Adrenal gland (tissue), 12 donors: ENCODE measurements around the gene NDUFS6. TPM values are rescaled to one million over a fixed set of nuclear protein-coding genes. Genes with fewer than 3 reads are reported as not detected.

ENCODE experiments used
- DNase-seq, 7 donors: peaks; one replicate each; pipeline ENCODE4 v3.0.0-alpha.2; 2019 to 2020
- H3K27ac ChIP-seq, 5 donors: fragments of 200-600 bp; sonication (generic) in 4 of 5; 1 replicate in 3 of 5; 2 replicates in 2 of 5; pipeline versions ENCODE4 v1.5.1 to v1.8.0; 2016 to 2020; ENCODE audit warnings: mild to moderate bottlenecking in 1 of 5
- H3K27me3 ChIP-seq: fragments of 200-600 bp; 2 replicates; pipeline ENCODE4 v1.8.0; 2021
- H3K36me3 ChIP-seq, 2 donors: fragments of 200-600 bp; replicated peaks in 1 of 2; 1 replicate in 1 of 2; 2 replicates in 1 of 2; pipeline versions ENCODE4 v1.5.1 to v1.8.0; 2018 to 2022
- H3K4me1 ChIP-seq, 2 donors: fragments of 200-600 bp; replicated peaks in 1 of 2; 1 replicate in 1 of 2; 2 replicates in 1 of 2; pipeline versions ENCODE4 v1.5.1 to v1.8.0; 2018 to 2021
- H3K4me3 ChIP-seq, 4 donors: fragments of 200-600 bp; sonication (generic) in 3 of 4; one replicate each; pipeline ENCODE4 v1.5.1; 2016 to 2018
- H3K9me3 ChIP-seq, 3 donors: fragments of 200-600 bp; sonication (generic) in 1 of 3; replicated peaks in 1 of 3; 1 replicate in 2 of 3; 2 replicates in 1 of 3; pipeline versions ENCODE4 v1.5.1 to v1.8.0; 2016 to 2021
- POLR2A ChIP-seq, 2 donors: fragments of 450-650 bp; IDR thresholded peaks; one replicate each; pipeline ENCODE4 v1.6.1; 2017; ENCODE audit warnings: antibody characterized with exemption in 2 of 2, mild to moderate bottlenecking in 2 of 2, moderate library complexity in 1 of 2
- WGBS, 4 donors: extraction: QIAGEN DNeasy Blood & Tissue Kit in 2 of 4; methylation state at CpG; one replicate each; pipeline versions ENCODE4 v1.1.5 to v1.1.7; 2013 to 2017; 5-methylcytosine and 5-hydroxymethylcytosine counted together
- intact Hi-C, 2 donors: fragments of 100-400 bp; cut with DNase I; formaldehyde crosslinking; loops; one replicate each; pipeline versions ENCODE4 v1.14.1 to v1.15.0; 2022 to 2023
- polyA plus RNA-seq, 3 donors: library from polyadenylated mRNA; stranded (reverse); fragments of 200-250 nt in 2 of 3; fragments of 350-450 nt in 1 of 3; fragmentation: Illumina TruSeq in 1 of 3; extraction: RNeasy Lipid Tissue Mini Kit (QIAGEN cat#74804) in 1 of 3; gene quantifications; one replicate each; pipeline ENCODE4 v1.2.3, GENCODE V29; 2013 to 2014
- total RNA-seq, 9 donors: library from RNA; depleted of rRNA in 4 of 9; stranded (reverse); fragments of >200 nt in 4 of 9; fragments of 120-200 nt in 1 of 9; fragmentation: NEBNext Ultra II Directional in 1 of 9; extraction: Animal tissue kit (Norgen Biotek cat#: 25700) in 1 of 9; gene quantifications; one replicate each; pipeline versions ENCODE4 v1.1.0 to v1.2.4, GENCODE V29; 2013 to 2023
- TF ChIP-seq, protein P1 (sequence below), 6 experiments: fragments of 450-650 bp in 4 of 6; fragments of 200-600 bp in 2 of 6; sonication (generic) in 1 of 6; IDR thresholded peaks; 1 replicate in 5 of 6; 2 replicates in 1 of 6; pipeline versions ENCODE4 v1.5.1 to v1.8.0; 2016 to 2021; ENCODE audit warnings: antibody characterized with exemption in 6 of 6, mild to moderate bottlenecking in 2 of 6, moderate library complexity in 1 of 6
- donor health status: healthy with polysubstance abuse.
- donor health status: Bipolar disorder and iron deficiency.
- donor health status: DM: yes; HTN: yes; CAD: no.
- donor health status: DM: no; HTN: no; CAD: no.
- donor health status: DM: no; HTN: no; CAD: no.
- donor health status: DM: yes; HTN: yes; CAD: no.

Gene NDUFS6
- total and polyA plus RNA-seq, 12 donors = 23.3 to 75.8 (median 37.9) TPM

DNA sequence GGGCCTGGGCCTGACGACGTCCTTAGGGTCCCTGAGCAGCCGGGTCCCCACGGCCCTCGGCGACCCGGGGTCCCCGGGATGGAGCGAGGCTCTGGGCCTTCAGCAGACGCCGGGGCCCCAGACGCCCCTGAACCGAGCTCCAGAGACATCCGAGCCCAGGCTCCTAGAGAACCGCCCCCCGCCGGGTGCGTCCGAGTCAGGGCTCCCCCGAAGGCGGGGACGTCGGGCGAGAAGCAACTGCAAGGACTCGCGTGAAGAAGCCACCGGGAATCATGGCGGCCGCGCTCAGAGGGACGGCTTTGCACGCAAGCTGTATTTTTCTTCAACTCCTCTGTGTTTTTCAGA lies 56.0 kb downstream of the NDUFS6 start:
- WGBS, 4 donors = 64 to 92% (median 88%) methylated on average over 20 to 32 of the region's 32 CpGs
- H3K27me3 ChIP-seq = peaks cover 18% of the 10 kb centered on the region
- no peak for DNase-seq
- H3K4me3 ChIP-seq = no peak overlapping the region
- H3K36me3 ChIP-seq = no peaks in the 10 kb centered on the region
- H3K27ac ChIP-seq = no peak overlapping the region
- TF ChIP-seq, protein P1, sequence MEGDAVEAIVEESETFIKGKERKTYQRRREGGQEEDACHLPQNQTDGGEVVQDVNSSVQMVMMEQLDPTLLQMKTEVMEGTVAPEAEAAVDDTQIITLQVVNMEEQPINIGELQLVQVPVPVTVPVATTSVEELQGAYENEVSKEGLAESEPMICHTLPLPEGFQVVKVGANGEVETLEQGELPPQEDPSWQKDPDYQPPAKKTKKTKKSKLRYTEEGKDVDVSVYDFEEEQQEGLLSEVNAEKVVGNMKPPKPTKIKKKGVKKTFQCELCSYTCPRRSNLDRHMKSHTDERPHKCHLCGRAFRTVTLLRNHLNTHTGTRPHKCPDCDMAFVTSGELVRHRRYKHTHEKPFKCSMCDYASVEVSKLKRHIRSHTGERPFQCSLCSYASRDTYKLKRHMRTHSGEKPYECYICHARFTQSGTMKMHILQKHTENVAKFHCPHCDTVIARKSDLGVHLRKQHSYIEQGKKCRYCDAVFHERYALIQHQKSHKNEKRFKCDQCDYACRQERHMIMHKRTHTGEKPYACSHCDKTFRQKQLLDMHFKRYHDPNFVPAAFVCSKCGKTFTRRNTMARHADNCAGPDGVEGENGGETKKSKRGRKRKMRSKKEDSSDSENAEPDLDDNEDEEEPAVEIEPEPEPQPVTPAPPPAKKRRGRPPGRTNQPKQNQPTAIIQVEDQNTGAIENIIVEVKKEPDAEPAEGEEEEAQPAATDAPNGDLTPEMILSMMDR (IDR thresholded peaks at IDR 0.05) = no peak
- no peak for TF ChIP-seq POLR2A (IDR thresholded peaks at IDR 0.05)
- H3K4me1 ChIP-seq = no peaks in the 10 kb centered on the region
- intact Hi-C loops = no loop called here
- no peaks in the 10 kb centered on the region for H3K9me3 ChIP-seq

DNA sequence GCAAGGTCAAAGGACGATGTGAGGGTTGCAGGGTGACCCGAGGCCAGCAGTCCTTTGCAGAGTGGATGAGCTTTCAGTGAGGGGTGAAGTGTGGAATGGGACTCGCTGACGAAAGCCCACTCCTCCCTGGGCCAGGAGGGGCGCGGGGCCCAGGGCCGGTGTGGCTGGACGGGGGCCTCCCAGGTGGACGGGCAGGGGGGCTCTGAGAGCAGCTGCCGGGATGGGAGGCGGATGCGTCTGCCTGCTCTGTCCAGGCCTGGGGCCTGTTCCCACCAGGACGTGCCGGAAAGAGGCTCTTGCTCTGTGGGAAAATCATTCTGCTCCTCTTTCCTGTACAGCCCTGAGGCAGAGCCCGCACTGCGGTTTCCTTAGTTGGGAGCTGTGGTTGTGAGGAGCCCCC lies 57.2 kb downstream of the NDUFS6 start:
- H3K27me3 ChIP-seq = peaks cover 18% of the 10 kb centered on the region
- DNase-seq = no peak
- no peak overlapping the region for H3K4me3 ChIP-seq
- WGBS, 4 donors = 90 to 92% (median 91%) methylated on average over 11 to 16 of the region's 16 CpGs
- no peaks in the 10 kb centered on the region for H3K4me1 ChIP-seq
- H3K9me3 ChIP-seq = no peaks in the 10 kb centered on the region
- TF ChIP-seq, protein P1 (IDR thresholded peaks at IDR 0.05) = no peak
- no peak for TF ChIP-seq POLR2A (IDR thresholded peaks at IDR 0.05)
- intact Hi-C loops = no loop called here
- H3K36me3 ChIP-seq = no peaks in the 10 kb centered on the region
- no peak overlapping the region for H3K27ac ChIP-seq

- no peak for TF ChIP-seq POLR2A (IDR thresholded peaks at IDR 0.05)
- TF ChIP-seq, protein P1 (IDR thresholded peaks at IDR 0.05) = no peak
- Histone ChIP-seq H3K4me1 (no peaks in the 10 kb centered on the region), H3K27ac (no peak overlapping the region), H3K9me3 (no peaks in the 10 kb centered on the region), H3K4me3 (no peak overlapping the region), H3K27me3 (peaks cover 14% of the 10 kb centered on the region), H3K36me3 (no peaks in the 10 kb centered on the region)
- 84 to 92% (median 86%) methylated on average over 7 to 10 of the region's 10 CpGs for WGBS, 4 donors
- intact Hi-C loops = no loop called here
- DNase-seq = no peak
Observed at GRCh38 chr5:1859099-1859498, 57.9 kb downstream of the NDUFS6 start.

GRCh38 chr5:1860021-1860610 lies 58.9 kb downstream of the NDUFS6 start:
- H3K27me3 ChIP-seq = peaks cover 14% of the 10 kb centered on the region
- 78 to 88% (median 83%) methylated on average over 11 to 22 of the region's 22 CpGs for WGBS, 4 donors
- H3K4me3 ChIP-seq = no peak overlapping the region
- H3K27ac ChIP-seq = no peak overlapping the region
- intact Hi-C loops = no loop called here
- TF ChIP-seq POLR2A (IDR thresholded peaks at IDR 0.05) = no peak
- TF ChIP-seq, protein P1 (IDR thresholded peaks at IDR 0.05) = no peak
- H3K4me1 ChIP-seq = no peaks in the 10 kb centered on the region
- H3K9me3 ChIP-seq = no peaks in the 10 kb centered on the region
- no peak for DNase-seq
- no peaks in the 10 kb centered on the region for H3K36me3 ChIP-seq
